HG03135 (cell line): ENCODE measurements around the gene DENND4B.
"Not testable (repeated sequence)": the region's sequence is repeated elsewhere in the genome, so short reads cannot be mapped to it uniquely, and the experiment has no call there.

Experiments
- ATAC-seq: cut with Tn5 transposase; IDR thresholded peaks from one replicate; pipeline ENCODE4 v1.9.1; 2021; ENCODE audit warnings: mild to moderate bottlenecking, moderate library complexity; ENCODE audit not compliant: unreplicated experiment

The DENND4B gene, protein sequence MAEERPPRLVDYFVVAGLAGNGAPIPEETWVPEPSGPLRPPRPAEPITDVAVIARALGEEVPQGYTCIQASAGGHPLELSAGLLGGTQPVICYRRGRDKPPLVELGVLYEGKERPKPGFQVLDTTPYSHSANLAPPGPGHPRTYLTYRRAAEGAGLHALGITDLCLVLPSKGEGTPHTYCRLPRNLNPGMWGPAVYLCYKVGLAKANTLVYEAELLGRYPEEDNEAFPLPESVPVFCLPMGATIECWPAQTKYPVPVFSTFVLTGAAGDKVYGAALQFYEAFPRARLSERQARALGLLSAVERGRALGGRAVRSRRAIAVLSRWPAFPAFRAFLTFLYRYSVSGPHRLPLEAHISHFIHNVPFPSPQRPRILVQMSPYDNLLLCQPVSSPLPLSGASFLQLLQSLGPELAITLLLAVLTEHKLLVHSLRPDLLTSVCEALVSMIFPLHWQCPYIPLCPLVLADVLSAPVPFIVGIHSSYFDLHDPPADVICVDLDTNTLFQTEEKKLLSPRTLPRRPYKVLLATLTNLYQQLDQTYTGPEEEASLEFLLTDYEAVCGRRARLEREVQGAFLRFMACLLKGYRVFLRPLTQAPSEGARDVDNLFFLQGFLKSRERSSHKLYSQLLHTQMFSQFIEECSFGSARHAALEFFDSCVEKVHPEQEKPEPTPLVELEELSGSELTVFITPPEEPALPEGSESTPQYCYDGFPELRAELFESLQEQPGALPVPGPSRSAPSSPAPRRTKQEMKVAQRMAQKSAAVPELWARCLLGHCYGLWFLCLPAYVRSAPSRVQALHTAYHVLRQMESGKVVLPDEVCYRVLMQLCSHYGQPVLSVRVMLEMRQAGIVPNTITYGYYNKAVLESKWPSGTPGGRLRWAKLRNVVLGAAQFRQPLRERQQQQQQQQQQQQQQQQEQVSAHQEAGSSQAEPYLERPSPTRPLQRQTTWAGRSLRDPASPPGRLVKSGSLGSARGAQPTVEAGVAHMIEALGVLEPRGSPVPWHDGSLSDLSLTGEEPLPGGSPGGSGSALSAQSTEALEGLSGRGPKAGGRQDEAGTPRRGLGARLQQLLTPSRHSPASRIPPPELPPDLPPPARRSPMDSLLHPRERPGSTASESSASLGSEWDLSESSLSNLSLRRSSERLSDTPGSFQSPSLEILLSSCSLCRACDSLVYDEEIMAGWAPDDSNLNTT (N-terminal part only)

DNA sequence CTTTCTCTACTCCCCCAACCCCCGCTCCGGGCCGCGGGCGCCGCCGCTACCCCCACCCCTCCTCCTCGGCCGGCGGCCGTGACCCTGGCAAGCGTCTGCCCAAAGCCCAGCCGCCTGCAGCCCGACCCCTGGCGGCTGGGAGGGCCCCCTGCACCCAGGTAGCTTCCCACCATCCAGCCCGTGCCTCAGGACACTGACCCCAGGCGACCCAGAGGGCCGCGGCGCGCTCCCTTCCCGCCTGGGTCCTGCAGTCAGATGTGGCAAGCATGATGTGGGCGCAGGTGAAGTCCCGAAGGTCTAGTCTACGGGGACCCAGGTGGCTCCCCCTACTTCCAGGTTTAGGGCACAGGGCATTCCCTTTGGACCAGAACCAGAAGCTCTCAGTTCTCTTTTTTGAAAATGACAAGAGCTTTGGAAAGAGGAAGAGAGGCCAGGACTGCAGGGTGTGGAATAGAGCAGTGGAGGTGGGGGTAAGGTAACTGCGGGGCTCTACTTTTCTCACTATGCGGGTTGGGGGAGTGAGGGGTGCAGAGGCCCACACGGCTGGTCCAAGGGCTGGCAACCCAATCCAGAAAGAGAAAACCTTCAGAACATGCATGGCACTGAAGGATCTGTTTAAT, at the start of gene DENND4B:
Gene DENND4B (minus strand): TSS at position 97 of the 620 bp plus-strand sequence. CDS start 2,344 bp downstream, outside the sequence.
- ATAC-seq, result peak; percentile 59

DNA sequence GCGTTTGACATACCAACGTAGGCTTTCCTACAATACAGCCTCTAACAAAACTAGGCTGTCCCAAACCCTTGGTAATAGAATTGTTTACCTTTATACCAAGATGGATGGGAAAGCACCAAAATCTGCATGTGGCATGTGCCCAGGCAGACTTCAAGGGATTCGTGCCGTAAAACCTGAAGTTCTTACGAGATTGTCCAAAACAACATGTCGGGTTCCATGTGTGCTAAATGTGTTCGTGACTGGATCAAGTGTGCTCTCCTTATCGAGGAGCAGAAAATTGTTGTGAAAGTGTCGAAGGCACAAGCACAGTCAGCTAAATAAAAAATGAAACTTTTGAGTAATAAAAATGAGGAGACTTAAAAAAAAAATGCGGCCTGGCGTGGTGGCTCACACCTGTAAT, 49.1 kb upstream of the DENND4B start:
- ATAC-seq, result no peak

- ATAC-seq, result no peak
Measured at GRCh38 chr1:153995202-153995601, 48.7 kb upstream of the DENND4B start.

DNA sequence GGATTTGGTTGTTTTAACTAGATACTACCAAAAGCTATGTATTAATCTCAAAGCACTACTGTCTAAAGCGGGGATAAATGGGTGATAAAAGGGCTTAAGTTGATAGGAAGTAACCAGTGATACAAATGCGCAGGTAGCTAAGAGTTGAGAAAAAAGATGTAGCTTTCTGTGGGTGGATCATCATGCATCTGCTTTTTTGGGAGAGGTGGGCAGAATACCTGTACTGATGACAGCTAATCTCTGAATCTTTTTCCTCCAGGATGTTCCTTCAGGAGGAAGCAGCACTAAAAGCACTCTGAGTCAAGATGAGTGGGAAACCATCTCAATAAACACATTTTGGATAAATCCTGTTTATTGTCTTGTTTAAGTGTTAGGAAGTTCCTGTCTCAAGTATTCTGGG, 45.3 kb upstream of the DENND4B start:
- no peak for ATAC-seq

GRCh38 chr1:153991151-153991630, 44.7 kb upstream of the DENND4B start:
- no peak for ATAC-seq

DNA sequence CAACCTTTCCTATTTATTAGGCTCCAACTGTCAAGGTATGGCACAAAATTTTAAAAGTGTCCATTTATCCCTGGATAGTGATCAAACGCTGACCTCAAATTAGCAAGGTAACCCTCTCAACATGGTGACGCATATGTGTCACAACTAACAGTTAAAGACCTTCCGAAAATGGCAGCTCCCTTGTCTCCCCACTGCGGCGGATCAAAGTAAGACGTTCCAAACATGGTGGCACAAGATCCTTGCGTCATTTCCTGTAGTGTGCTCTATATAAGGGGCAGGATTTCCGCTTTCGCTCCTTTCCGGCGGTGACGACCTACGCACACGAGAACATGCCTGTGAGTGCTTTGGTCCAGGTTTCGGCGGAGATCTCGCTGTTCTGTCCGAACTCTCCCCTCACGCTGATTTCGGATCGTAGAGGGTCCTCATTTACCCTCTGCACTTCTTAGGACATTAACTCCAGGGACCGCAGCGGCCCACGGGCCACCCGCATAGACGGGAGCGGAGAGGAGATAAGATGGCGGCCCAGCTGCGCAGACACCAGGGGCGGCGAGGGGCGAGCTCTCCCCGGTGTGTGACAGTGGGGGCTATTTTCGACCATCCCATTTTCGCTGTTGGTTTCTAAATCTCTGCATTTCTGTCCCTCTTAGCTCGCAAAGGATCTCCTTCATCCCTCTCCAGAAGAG, 44.1 kb upstream of the DENND4B start, which contains the start of gene RPS27:
Gene RPS27 (plus strand): TSS at position 295 of the 683 bp plus-strand sequence. CDS start 35 bp downstream, at position 330.
- peak; percentile 81 for ATAC-seq

DNA sequence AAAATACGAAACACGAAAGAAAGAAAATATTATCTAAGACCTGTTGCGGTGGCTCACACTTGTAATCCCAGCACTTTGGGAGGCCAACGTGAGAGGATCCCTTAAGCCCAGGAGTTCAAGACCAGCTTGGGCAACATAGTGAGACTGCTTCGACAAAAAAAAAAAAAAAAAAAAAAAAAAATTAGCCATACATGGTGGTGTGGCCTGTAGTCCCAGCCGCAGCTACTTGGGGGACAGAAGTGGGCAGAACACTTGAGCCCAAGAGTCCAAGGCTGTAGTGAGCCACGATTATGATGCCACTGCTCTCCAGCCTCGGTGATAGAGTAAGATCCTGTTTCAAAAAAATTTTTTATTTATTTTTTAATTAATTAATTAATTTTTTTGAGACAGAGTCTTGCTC, 41.1 kb upstream of the DENND4B start:
- ATAC-seq, result no peak

- no peak for ATAC-seq
Measured at GRCh38 chr1:153985941-153986761, 39.6 kb upstream of the DENND4B start, which contains the start of gene RAB13. Gene RAB13 (minus strand): TSS chr1:153986339. CDS start chr1:153986236, 103 bp downstream.

GRCh38 chr1:153985341-153985912, 38.9 kb upstream of the DENND4B start:
- no peak for ATAC-seq

- ATAC-seq, result no peak
Measured at GRCh38 chr1:153984123-153984894, 37.8 kb upstream of the DENND4B start.

- ATAC-seq, result not testable (repeated sequence)
Measured at GRCh38 chr1:153981735-153982134, 35.2 kb upstream of the DENND4B start.

- ATAC-seq, result not testable (repeated sequence)
Measured at GRCh38 chr1:153979091-153979490, 32.6 kb upstream of the DENND4B start.

DNA sequence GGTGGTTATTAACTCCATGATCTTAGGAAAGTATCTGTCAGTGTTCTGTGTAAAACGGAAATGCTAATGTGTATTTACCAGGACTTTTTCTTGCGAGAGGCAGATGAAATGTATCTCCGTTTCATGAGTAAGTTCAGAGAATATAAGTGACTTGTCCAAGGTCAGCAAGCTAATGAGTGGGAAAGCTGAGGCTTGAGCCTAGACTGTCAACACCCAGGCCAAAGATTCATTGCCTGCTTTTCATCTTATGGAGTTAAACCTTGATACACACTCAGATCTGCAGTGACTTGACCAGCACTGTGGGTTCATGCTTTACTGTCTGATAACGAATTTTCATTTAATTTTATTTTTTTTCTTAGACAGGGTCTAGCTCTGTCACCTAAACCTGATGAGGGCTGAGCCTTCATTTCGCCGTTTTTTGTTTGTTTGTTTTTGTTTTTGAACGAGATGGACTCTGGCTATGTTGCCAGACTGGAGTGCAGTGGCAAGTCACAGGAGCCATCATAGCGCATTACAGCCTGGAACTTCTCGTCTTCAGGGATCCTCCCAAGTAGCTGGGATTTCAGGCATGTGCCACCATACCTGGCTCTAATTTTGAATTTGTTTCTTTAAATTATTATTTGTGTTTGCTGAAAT, 31.9 kb upstream of the DENND4B start:
- no peak for ATAC-seq

DNA sequence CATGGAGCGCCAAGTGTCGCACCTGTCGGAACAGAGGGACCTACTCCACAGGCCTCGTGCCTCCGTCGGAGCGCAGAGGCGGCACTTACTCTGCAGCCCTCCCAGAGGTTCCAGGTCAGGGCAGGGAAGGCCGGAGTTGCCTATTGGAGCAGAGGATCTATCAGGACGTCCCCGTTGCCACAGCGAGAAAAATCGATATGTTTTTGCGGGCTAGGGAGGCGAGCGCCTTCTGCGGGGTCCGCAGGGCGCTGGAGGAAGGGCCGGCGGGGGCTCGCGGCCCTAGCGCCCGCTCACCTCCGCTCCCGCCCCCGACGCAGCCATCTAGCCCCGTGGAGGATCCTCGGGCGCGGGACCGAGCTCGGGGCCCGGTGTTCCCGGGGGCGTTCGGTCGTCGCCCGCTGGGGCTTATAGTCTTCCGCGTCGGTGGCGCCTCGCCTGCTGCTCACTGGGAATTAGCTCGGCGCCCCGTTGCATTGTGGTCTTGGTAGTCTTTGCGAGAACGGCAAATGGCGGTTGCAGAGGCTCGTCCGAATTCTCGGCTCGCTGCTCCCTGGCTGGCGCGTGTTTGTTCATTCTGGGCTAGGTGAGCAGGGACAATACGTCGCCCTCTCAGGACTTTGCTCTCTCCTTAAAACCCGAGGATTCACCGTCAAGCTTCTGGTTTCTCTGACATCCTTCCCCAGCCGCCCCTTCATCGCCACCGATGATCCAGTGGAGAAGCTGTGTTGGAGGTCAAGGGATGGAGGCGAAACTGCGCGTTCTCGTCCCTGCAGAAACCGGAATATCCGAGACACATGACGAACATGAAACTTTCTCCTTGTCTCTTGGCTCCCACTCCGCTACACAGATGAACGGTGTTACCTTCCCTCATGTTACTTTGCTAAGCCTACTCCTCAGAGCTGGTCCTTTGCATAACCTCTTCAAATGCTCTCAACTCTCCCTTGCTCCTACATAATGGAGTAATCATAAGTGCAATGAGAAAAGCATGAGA, 31.0 kb upstream of the DENND4B start, which contains the start of gene JTB:
Gene JTB (minus strand): TSS at position 425 of the 991 bp plus-strand sequence. CDS start 422 bp downstream, at position 3.
- peak; percentile 77 for ATAC-seq

GRCh38 chr1:153976819-153977249, 30.3 kb upstream of the DENND4B start:
- ATAC-seq, result no peak

GRCh38 chr1:153973525-153973924, 27.0 kb upstream of the DENND4B start:
- no peak for ATAC-seq
